Stimulated activated CD8-positive, alpha-beta memory T cell treated with anti-CD3 and anti-CD28 coated beads, Interleukin-12 subunit alpha, Interleukin-12 subunit beta, amount 100 ng/mL, for 4 hours (primary cell): ENCODE measurements around the gene SAMD4B.
"Not testable (repeated sequence)": the region's sequence is repeated elsewhere in the genome, so short reads cannot be mapped to it uniquely, and the experiment has no call there.

ENCODE experiments used
- DNase-seq: peaks from one replicate; pipeline ENCODE4 v3.0.0-alpha.2; 2020; ENCODE audit warnings: low read depth

The SAMD4B gene

DNA sequence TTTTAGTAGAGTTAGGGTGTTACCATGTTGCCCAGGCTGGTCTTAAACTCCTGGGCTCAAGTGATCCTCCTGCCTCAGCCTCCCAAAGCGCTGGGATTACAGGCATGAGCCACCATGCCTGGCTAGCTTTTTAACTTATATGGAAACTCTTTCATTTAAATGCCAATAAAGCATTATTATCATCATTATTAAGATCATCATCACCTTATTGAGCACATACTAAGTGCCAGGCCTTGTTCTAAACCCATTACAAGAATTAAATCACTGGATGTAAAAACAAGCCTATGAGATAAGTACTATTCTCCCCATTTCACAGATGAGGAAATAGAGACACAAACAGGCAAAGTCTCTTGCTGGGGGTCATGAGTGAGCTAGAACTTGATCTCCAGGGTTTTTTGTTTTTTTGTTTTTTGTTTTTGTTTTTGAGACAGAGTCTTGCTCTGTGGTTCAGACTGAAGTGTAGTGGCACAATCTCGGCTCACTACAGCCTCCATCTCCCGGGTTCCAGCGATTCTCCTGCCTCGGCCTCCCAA, 7.7 kb upstream of the SAMD4B start:
- DNase-seq, result no peak

DNA sequence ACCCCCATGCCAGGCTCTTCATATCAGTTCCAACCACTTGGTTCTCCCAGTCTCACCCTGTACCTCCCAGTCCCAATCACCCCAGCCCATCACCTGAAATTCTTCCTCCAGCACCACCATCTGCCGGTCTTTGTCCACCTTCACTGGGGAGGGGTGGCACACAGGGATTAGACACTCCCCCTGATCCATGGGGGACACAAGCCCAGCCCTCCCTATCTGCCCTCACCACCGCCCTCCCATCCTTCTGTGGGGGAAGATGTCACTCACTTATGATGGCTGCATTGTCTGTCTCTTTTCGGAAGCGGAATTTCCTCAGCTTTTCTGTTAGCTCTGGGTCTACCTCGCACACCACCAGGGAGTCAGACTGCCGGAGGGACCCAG, 7.1 kb upstream of the SAMD4B start:
- DNase-seq, result no peak

DNA sequence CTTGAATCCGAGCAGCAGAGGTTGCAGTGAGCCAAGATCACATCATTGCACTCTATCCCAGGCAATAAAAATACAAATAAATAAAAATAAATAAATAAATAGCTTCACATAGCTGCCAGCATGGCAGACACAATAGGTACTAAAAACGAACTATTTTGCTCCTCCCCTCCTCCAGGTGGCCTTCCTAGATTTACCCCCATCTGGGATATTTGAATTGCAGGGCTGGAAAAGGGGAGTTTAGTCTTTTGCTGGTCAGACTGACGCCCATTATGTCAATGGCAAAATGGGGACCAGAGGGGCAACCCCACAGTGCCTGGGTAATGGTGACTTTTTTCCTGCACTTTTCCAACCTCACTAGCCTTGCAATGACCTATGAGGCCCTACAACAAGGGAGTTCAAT, 5.7 kb upstream of the SAMD4B start:
- no peak for DNase-seq

DNA sequence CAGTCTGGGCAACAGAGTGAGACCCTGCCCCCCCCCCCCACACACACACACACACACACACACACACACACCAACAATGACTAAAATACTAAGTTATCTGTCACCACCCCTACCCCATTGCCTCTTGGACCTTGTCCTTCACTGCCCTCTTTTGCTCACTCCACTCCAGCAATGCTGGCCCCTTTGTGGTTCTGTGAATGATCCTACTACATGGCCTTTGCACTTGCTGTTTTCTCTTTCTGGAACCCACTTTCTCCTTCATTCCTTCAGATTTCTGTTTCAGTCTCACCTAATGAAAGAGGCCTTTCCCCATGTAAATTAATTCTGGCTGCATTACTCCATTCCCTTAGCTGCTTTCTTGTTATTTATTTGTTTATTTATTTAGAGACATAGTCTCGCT, 2.5 kb upstream of the SAMD4B start:
- DNase-seq, result no peak

DNA sequence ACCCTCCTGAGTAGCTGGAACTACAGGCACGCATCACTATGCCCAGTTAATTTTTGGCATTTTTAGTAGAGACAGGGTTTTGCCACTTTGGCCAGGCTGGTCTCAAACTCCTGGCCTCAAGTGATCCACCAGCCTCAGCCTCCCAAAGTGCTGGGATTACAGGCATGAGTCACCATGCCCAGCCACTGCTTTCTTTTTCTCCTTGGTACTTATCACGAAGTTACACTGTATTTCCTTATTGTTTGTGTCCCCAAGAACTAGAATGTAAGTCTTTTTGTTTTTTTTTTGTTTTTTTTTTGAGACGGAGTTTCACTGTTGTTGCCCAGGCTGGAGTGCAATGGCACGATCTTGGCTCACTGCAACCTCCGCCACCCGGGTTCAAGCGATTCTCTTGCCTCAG, 2.1 kb upstream of the SAMD4B start:
- DNase-seq, result not testable (repeated sequence)

DNA sequence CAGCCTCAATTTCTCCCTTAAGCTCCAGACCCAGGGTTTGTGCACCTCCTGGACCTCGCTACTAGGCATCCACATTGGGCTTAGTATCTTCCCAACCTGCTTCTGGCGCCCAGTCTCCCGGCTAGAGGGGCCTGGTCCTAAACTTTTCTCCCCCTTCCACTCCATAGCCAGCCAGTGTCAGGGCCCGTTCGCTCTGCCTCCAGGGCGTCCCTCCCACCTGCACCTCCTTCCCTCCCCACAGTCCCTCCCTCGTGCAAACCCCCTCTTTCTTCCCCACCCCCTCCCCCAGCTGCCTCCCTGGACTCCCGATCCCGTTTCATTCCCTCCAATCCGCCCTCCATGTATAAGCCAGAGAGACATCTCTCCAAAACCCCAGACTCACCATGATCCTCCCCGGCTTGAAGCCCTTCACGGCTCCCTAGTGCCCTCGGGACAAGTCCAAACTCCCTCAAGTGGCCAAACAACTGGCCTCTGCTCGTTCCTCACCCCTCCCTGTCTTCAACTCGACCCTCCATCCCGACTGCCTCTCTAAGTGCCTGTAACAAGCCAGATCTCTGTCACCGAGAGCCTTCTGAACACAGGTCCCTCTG, 997 bp upstream of the SAMD4B start:
- DNase-seq, result no peak

DNA sequence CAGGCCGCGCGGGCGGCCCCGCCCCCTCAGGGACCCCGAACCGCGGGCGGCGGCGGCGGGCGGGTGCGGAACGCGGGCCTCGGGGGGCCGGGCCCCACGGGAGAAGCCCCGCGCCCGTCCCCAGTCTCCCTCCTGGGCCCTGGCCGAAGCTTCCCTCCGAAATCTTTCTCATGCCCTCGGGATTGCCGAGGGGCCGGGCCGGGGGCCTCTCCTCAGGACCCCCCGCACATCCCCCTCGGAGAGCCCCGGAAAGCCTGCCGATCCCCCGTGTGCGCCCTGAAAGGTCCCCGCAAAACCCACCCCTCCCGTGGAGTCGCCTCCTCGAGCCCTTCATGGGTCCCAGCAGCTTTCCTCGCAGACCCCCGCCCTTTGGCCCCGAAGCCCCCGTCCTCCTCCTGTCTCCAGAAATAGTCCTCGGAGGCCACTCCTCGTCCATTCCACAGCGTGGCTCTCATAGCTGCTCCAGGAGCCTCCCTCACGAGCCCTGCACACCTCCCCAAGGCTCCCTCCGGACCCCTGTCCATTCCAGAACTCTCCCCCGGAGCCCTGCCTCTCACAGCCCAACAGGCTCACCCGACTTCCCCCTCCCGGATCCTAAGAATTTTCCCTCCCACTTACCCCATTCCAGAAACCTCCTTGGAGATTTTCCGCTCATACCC, 555 bp downstream of the SAMD4B start:
- no peak for DNase-seq

DNA sequence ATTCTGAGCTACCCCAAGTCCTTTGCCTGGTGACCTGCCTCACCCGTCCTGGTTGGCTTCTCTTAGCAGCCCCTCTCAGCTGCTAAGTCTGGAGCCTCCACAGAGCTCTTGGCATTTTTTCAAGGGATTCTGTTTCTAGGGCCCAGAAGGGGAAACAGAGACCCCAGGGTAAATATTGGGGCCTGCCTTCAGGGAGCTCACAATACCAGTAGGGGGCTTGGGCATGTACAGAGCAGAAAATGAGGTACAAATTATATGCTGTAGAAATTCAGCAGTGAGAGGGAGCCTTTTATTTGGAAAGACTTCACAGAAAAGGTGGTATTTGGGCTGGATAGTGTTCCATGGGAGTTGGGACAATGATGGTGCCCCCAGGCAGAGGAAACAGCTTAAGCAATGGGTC, 3.7 kb downstream of the SAMD4B start:
- DNase-seq, result no peak

DNA sequence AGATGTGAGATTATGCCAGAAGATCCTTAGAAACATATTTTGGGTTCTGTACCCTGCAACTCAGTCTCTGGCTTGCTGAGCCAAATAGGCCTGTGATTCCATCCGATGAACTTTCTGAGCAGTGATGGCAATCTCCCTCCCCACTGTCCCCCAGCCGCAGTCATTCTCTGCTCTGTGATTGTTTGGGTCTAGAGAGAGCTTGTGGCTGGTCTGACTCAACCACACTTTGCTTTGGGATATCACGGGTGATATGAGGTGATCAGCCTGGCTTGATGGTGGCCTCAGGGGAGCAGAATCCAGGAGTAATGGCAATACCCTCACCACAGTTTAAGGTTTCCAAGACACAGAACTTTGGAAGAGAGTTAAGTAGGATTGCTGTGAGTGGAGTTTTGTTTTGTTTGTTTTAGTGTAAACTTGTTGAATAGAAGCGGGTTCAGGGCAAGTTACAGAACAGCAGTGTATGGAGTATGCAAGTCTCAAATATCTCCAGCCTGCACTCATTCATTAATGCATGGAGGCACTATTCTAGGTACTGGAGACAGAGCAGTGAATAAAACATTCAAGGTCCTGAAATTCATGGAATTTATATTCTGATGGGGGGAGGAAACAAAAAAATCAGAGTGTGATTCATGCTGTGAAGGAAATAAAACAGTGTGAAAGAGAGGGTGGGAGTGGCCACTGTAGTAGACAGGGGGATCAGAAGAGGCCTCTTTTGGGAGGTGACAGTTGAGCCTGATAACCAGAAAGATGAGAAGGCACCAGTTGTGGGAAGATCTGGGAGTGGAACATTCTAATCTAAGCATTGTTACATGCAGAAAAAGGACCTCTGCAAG, 5.3 kb downstream of the SAMD4B start:
- DNase-seq, result no peak

DNA sequence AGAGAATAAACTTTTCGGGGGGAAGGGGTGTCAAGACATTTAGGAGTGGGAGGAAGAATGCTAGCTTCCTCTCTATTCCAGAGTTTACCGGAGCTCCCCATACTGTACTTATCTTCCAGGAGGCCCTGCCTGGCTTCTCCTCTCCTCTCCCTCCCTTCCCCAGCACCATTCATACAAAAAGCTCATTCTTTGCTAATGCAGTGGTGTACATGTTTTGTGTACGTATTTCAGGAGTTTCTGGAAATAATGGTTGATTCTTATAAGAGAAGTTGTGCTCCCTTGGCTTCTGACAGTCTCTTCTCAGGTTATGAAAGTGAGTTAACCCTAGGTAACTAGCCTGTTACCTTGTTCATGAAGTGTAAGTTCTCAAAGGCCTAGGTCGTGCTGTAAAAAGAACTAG, 7.1 kb downstream of the SAMD4B start:
- no peak for DNase-seq

DNA sequence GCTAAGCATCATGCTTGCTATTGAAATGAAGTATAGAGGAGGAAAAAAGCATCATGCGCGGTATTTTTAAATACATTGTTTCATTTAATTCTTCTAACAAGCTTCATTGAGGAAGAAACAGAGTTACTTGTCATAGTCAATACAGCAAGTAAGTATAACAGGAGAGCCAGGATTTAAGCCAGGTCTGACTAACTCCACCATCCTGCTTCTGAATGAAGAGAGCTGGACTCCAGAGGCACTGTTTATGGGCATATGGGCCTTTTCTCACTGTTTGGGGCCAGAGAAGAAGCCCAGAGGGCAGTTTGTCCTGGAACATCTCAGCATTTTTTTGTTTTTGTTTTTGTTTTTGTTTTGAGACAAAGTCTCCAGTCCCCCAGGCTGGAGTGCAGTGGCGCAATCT, 7.9 kb downstream of the SAMD4B start:
- DNase-seq, result no peak

DNA sequence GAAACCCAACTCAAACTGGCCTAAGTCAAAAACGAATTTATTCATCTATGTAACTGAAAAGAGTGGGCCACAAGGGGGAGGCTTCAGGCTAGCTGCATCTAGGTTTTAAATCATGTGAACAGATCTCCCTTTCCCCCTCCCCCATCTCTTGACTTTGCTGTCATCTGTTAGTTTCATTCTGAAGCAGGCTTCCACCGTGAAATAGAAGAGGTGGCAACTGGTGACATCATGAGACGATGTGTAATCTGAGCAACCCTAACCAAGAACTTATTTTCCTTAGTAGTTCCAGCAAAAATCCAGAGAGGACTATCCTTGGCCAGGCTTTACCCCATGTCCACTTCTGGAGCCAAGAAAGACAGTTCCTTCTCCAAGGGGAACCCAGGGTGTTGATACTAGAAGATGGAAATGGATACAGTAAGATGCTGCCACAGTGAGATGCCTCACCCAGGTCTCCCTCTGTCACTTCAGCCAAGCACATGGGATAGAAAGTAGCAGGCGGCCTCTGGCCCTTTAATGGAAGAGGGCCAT, 9.4 kb downstream of the SAMD4B start:
- no peak for DNase-seq

DNA sequence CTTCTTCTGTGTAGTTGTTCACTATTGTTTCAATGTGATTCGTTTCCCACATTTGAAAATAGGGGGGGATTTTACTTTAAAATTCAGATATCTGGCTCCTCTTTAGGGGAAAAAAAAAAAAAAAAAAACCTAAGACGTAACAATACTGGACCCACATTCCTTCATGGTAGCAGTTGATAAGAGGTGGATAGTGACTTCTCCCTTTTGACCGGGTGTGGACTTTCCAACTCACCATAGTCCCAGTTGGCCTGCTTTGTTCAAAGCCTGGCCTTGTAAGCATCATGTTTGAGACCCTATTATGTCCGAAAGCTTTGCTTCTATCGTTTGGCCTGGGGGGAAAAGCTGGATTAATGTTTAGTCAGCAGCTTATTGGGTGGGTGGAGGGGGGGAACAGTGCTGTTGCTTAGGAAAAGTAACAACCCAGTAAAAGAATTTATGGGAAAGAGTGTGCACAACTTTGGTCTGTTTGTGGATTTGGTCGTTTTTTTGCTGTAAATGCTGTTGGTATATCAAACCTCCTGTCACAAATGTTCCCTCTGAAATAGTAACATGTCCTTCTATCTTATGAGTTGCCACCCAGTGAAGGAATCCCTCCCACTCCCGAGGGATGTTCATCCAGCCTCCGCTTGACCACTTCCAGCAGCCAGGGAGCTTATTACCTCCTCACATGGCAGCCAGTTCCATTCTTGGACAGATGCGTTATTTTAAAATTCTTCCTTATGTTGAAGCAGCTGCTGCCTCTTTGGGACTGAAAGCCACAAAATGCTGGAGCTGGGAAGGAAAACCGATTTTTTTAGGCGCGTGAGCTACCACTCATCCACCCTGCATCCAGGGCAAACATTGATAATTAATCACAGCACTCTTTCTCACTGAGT, 10.4 kb downstream of the SAMD4B start:
- DNase-seq, result no peak

DNA sequence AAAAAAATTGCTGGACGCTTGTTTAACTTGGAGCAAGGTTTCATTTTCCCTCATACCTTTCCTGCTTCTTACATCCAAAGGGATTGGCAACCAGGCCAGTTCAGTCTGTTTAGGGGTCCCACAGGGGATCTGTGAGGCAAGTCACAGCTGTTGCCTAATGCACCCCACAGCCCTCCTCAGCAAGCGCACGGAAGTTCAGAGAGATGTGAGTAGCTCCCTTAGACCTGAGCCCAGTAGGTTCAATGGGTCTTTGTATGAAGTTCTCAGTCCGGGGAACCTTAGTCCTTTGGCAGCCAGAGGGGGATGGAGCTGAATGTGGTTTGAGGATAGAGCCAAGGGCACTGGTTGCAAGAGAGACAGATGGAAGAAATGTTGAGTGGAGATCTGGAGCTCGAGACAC, 13.0 kb downstream of the SAMD4B start:
- DNase-seq, result no peak

DNA sequence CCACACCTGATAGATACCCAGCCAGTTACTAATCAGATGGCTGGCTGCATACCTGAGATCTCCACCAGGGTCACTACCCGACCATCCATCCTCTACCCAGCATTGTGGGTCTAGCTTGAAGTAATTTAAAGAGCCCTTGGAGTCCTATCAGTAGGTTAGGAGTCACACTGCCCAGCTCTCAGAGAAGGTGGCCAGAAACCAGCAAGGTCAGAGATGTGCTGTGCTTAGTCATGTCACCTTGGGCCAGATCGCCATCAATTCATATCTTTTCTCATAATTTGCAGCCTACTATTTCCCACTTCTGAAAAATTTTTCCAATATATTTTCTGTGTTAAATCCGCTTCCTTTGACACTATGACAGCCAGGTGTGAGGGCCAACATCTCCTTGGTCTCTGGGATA, 13.9 kb downstream of the SAMD4B start:
- no peak for DNase-seq

DNA sequence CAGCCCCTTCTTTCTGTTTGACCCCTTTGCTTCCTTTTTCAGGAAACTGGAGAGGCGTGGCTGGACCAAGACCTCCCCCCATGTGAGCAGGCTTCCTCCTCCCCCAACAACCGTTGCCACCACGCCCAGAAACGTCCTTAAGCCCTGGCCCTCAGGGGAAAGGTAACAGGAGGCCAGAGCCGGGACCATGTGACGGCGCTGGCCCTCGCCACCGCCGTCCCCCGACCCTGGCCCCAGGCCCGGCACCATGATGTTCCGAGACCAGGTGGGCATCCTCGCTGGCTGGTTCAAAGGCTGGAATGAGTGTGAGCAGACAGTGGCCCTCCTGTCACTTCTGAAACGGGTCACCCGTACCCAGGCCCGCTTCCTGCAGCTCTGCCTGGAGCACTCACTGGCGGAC, 14.4 kb downstream of the SAMD4B start:
- no peak for DNase-seq

DNA sequence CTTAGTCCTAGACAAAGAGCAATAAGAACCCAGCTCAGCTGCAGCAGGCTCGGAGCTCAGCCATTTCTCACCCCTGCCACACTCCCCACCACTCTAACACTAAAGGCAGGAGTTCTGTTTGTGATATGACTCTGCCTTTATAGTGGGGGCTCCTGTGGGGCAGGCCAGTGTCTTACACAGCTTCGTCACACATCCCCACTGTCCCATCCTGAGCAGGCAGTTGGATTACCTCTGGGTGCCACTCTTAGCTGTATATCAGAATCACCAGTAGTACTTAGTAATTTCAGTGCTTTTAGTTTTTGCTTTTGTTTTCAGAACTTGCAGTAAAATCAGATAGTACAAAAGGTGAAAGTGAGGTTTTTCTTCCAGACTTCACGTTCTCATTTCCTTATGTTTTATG, 16.8 kb downstream of the SAMD4B start:
- no peak for DNase-seq

DNA sequence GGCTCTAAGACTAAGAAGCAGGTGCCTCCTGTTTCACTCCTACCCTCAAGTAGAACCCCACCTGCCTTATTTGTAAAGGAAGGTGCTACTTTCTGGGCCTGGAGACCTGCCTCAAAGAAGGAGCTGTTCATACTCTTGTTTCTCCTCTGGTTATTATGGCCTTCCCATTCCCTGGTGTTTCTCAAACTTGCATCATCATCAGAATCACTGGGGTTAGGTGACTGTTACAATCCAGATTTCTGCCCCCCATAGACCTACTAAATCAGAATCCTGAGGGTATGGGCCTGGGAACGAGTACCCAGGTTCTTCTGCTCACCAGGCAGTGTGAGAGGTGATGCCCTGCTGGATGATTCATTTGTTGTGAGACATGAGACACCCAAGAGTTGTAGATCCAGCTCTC, 18.4 kb downstream of the SAMD4B start:
- DNase-seq, result no peak

DNA sequence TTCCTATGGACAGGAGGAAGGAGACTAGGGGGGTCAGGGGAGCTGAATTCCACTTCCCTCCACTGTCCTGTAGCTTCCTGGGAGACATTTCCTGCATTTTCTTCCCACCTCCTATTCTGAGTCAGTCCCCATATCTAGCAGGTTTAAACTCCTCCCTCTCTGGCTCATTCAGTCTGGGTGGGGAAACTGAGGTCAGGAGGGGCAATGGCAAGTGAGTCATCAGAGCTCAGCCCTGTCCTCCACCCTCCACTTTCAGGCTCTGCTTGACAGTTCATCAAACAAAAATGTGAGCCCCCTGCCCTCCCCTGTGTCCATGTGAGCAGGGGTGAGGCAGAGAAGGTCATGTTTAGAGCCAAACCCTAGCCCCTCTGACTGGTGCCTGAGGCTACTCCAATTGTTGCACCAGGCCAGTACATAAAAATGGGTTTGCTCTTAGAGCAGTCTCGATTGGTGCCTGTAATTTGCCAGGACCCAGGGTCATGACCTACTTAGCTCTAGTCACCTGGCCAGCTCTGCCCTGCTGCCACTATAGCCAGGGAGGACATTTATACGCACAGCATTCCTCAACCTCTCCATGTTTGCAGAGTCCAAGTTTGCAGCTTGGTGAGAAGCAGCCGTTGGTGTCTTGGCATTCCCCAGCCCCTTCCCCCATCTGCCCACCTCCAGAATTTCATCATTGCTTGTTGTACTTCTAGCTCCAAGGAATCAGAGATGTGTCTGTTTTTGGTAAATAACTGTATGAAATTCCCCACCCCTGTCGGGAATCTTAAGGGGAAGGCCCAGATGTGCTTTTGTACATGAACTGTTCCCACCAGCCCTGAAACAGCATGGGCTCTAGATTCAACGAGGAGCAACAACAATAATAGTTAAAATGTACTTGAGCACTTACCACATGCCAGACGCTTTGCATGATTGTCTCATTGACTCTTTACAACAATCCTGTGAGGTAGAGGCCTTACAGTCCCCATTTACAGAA, 20.7 kb downstream of the SAMD4B start:
- no peak for DNase-seq

DNA sequence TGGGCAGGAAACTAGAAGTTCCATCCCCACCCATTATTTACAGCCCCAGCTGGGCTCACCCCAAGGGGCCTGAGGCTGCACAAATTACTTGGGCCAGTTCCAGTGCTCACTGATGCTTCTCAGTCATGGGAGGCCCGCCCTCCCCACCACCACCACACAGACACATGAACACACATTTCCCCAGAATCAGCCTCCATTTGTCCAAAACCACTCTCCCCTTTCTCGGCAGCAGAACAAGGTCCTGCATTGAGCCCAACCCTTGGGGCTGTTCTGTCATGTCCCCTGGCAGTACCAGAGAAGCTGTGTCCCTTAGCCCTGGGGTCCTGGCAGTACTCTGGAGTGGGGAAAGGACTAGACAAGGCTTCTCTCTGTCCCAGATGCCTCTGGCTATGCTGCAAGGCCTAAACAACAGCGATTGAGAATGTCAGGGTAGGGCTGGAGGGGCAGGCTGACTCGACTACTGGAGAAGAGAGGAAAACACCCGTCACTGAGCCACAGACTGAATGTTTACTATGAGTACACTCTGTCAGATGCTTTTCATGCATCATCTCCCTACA, 21.8 kb downstream of the SAMD4B start:
- no peak for DNase-seq
